GM18511 (cell line): ENCODE data around the gene PCSK6.
"Not testable (repeated sequence)": the region's sequence is repeated elsewhere in the genome, so short reads cannot be mapped to it uniquely, and the experiment has no call there.

Experiments
- ATAC-seq: cut with Tn5 transposase; IDR thresholded peaks from one replicate; pipeline ENCODE4 v1.9.1; 2021; ENCODE audit warnings: mild to moderate bottlenecking, moderate library complexity; ENCODE audit not compliant: unreplicated experiment

PCSK6 gene

GRCh38 chr15:101463696-101464095 lies 25.8 kb downstream of the PCSK6 start:
- ATAC-seq: not testable (repeated sequence)

DNA sequence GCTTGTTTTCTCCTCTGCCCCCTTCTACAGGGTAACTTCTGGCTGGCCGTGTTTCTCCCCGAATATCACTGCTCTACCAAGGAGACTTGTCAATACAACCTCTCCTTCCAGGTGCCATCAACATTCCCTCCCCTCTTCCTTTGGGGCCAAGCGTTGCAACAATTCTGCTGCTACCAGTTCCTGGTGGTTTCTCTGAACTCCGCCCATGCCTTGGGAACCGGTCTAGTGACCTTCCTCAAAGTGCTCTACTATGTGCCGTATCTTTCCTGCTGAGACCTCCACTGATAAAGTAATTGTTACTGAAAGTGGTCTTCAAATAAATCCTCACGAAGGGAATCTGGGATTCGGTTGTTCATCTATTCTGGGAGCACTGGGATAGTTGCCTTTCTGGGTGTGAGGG lies 26.2 kb downstream of the PCSK6 start:
- ATAC-seq: no peak

- no peak for ATAC-seq
Measured at GRCh38 chr15:101461097-101461496, 28.4 kb downstream of the PCSK6 start.

DNA sequence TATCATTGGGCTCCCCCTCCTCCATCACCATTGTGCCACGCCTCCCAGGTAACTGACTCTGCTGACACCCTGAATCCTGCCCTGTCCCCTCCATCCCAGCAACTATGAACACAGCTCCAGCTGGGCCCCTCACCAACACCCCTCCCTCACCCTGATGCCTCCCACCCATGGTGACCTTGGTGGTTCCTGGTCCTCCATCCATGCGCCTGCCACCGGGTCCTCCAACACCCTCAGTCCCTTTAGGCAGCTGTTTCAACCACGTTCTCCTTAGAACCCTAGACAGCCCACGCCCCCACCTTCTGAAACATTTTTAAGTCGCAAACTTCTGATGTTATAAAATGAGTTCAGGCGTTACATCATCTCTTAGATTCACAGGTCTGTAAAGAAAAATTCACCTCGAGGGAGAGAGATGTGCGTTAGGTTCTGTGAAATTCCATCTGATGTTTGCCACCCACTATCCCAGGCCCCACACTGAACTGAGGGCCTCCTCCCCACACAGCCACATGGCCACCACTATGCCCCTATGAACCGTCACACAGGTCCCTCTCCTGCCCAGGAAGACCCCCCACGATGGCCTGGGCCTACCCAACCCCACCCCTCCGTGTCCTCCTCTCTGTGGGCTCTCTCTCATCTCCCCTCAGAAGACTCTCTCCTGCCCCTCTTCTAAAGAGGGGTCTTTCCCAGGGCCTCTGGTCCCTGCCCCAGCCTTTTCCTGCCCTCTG lies 29.8 kb downstream of the PCSK6 start:
- no peak for ATAC-seq

- ATAC-seq: no peak
Measured at GRCh38 chr15:101458908-101459578, 30.5 kb downstream of the PCSK6 start.

- ATAC-seq: no peak
Measured at GRCh38 chr15:101458158-101458900, 31.2 kb downstream of the PCSK6 start.

- no peak for ATAC-seq
Measured at GRCh38 chr15:101457696-101458095, 31.8 kb downstream of the PCSK6 start.

DNA sequence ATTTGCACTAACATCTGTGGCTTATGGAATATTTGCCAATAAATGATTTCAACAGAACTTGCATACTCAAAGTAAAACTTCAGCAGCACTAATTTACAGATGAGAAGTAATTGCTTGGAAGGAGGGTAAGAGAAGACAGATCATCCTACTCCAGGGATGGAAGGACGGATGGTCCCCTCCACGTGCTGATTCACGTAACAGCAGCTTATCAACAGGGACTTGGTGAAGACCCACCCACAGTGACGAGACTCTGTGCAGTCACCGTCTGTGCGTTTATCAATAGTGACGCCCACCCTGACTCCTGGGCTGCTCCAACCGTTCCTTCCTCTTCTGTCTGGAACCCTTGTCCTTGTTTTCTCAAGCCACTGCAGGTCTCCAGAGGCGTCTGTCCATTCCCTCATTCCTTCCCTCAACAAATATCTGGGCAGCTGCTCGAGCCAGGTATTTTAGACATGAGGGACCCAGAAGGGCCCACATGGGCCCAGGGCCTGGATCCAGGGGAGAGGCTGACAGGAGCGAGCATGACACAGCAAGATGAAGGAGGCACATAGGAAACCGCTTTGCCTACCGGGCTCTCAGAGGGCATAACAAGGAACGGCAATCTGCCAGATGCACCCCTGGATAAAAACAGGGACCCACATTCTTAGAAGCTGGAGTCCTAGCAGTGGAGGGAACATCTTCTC lies 33.3 kb downstream of the PCSK6 start:
- ATAC-seq: no peak

DNA sequence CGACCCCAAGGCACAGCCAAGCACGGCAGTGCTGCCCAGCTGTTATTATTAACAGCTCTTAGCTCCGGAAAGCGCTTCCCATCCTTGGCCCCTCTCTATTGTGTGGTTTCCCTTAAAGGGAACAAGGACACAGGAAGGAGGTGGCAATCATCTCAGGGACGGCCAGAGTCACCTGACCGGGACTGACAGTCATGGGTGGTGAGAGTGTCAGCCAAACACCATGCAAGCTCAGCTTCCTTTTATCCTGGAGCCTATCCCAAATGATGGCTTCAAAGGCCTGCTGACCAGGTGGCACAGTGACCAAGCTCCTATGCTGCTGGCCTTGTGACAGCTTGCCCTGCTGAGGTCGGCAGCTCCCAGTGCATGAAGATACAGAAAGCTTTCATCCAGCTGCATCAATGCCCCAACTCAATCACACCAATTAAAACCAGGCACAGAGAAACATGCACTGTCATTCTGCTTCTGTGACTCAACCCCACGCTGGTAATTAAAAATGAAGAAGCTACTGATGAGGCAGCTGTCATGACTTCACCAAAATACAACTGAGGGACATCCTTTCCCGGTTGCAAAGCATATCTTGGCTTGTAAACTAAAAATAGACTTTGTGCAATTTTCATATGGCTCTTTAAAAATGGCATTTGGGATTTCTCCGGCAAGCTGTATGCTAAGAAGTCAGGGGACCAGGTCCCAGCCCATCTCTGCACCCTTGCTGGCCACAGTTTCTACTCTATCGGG lies 34.0 kb downstream of the PCSK6 start:
- no peak for ATAC-seq

- not testable (repeated sequence) for ATAC-seq
Measured at GRCh38 chr15:101454781-101455180, 34.7 kb downstream of the PCSK6 start.

DNA sequence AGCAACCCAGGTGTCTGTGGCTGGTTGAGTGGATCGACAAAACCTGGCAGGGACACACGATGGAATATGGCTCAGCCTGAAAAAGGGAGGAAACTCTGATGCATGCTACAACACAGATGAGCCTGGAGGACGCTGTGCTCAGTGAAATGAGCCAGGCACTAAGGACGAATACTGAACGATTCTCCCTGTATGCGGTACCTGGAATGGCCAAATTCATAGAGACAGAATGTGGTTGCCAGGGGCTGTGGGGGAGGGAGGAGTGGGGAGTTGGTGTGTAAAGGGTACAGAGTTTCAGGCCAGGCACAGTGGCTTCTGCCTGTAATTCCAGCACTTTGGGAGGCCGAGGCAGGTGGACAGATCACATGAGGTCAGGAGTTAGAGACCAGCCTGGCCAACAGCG lies 35.1 kb downstream of the PCSK6 start:
- no peak for ATAC-seq

DNA sequence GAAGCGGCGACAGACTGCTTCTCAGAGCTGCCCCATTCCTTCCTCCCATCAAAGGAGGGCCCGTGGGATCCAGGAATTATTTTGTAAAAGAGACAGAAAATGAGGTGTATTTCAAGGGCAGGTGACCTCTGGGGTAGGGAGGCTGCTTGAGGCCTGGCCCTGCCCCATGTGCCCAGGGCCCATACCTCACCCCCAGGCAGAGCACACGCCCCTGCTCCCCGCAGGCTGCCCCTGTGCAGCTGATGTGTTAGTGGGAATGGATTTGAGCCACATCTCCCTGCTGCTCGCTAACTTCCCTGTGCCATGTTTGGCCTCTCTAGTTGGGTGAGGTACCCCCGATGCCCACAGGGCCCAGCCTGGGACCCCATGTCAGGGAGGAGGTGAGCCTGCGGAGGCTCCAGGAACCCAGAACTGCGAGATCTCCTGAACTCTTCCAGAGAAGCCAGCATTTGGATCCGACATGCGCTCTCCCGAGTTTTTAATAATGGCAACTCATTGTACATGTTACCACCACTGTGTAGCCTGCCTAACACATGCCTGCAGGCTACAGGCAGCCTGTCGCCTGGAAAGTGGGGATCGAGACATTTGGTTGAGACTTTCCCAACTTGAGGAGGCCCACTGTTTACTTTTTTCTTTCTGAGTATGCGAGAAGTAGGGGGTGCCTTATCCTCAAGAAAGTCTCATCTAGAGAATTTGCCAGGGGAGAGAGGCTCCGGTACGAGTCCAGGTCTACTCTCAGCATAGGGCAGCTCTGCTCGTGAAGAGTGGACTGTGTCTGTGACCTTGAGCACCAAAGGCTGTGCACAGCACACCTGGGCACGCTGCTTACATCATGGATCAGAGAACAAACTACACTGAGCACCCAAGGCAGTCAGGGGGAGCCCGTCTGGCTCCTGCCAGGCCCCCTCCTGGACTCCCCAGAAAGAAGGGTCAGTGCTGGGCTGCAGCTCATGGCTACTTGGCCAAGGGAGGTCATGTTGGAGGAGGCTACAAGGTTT lies 36.1 kb downstream of the PCSK6 start:
- ATAC-seq: no peak

DNA sequence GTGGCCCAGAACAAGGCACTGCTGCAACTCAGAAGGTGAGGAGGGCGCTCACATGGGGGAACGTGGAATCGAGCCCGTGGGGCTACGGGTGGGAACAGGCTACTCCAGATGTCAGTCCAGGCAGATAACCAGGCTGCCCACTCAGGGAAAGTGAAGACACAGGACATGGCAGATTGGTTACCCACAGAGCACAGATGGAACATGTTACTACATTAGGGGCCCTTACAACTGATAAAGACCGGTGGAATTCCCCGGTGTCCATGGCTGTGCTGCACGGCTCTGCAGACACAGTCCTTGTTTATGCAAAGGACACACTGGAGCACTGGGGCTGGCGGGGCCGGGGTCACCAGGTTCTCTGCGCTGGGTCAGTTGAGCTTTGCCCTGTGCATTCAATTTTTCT lies 36.9 kb downstream of the PCSK6 start:
- ATAC-seq: no peak

- no peak for ATAC-seq
Measured at GRCh38 chr15:101451846-101452245, 37.7 kb downstream of the PCSK6 start.

DNA sequence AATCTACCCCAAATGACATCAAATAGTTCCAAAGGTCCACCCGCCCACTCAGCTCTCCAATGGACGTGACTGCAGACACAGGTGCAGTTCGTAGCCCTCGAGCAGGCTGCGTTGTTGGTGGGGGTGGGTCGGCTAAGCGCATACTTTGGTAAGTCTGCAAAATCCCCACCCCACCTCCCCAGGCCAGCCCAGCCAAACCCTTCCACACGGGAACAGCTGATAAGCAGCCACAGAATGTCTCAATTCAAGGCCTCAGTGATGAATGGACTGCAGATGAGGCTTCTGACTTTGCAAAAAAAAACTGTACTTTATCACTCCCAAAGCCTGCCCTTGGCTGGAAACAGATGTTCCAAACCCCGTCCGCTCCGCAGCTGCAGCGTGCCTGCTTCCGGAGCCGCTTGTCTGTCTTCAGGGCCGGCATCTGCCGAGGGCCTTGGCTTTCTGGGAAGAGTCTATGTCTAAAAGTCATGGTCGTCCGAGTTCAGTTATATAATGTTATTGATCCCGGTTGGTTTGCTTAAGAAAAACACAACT lies 38.2 kb downstream of the PCSK6 start:
- no peak for ATAC-seq

- ATAC-seq: no peak
Measured at GRCh38 chr15:101450403-101451265, 38.9 kb downstream of the PCSK6 start.

DNA sequence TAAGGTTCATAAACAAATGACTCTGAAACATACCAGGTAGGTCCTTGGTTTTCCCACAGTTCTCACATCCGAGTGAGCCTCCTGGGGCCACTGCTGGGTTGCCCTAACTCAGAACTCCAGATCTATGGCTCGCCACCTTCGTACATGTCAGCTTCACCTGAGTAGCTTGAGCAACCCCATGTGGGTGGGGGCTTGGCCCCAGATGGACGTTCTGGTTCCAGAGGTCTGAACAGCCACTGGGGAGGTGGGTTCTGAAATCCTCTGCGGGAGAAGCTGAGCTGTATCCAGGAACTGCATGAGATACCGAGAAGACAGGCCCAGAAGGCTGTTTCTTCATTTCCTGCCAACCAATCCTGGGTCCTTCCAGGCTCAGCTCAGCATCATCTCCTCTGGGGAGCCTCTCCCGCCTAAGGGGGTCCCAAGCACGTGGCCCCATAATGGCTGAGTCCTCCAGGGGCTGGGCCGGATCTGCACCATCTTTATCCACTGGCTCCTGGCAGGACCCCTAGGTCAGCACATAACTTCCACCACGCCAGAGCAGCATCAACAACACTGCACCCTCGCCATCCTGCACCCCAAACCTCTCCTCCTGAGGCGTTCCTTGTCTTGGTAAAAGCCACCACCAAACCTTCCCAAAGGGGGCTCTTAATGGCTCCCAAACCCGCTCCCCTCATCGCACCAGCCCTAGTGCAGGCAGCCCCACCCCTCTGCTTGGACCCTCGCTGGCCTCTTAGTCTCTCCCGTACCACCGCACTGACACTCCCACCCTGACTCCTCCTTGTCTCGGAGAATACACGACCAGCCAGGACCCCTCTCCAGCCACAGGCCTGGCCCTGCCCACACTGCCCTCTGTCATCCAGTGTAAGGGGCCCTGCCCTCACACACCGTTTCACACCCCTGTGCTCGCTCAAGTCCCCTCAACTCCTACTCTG lies 39.8 kb downstream of the PCSK6 start:
- ATAC-seq: no peak
